Activated naive CD8-positive, alpha-beta T cell treated with anti-CD3 and anti-CD28 coated beads, Interleukin-2, amount 50 U/mL, for 24 hours (primary cell): ENCODE measurements around the gene STK31.
"Not testable (repeated sequence)": the region's sequence is repeated elsewhere in the genome, so short reads cannot be mapped to it uniquely, and the experiment has no call there.

Experiments used
- ATAC-seq: fragments of 150-1000 bp; cut with Tn5 transposase; one replicate; pipeline ENCODE4 v1.10.0; 2021
- DNase-seq: peaks from one replicate; pipeline ENCODE4 v3.0.0; 2021
- H3K27ac Mint-ChIP-seq: one replicate; pipeline ENCODE4 v1.8.0; 2021; ENCODE audit warnings: mild to moderate bottlenecking, mixed read lengths
- H3K27me3 Mint-ChIP-seq: one replicate; pipeline ENCODE4 v1.8.0; 2021; ENCODE audit warnings: mixed read lengths
- H3K36me3 Mint-ChIP-seq: one replicate; pipeline ENCODE4 v1.8.0; 2021; ENCODE audit warnings: low read depth, mixed read lengths
- H3K4me1 Mint-ChIP-seq: one replicate; pipeline ENCODE4 v1.8.0; 2021; ENCODE audit warnings: mixed read lengths
- H3K4me3 Mint-ChIP-seq: one replicate; pipeline ENCODE4 v1.8.0; 2021; ENCODE audit warnings: mild to moderate bottlenecking, moderate library complexity, mixed read lengths
- H3K9me3 Mint-ChIP-seq: one replicate; pipeline ENCODE4 v1.8.0; 2021; ENCODE audit warnings: mixed read lengths

Gene STK31

DNA sequence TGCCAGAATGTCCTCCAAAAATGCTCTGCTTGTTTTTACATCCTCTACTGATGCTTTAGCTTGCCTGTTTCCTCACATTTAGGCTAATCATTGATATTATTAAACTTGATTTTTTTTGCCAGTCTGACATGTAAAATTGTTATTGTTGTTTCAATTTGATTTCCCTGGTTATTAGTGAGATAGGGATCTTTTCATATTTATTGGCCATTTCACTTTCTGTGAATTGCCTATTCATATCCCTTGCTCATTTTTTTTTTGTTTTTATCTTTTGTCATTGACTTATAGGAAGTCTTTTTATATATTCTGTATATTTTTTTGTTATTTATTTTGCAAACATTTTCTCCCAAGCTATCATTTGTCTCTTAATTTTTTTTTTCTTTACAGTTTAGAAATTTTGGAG is 16.8 kb upstream of the STK31 start:
- Mint-ChIP-seq H3K9me3 (no peaks in the 10 kb centered on the region), H3K27me3 (no peaks in the 10 kb centered on the region), H3K4me1 (no peaks in the 10 kb centered on the region), H3K4me3 (no peak overlapping the region), H3K36me3 (peaks cover 20% of the 10 kb centered on the region), H3K27ac (no peak overlapping the region)
- no peak for DNase-seq
- ATAC-seq = no peak

DNA sequence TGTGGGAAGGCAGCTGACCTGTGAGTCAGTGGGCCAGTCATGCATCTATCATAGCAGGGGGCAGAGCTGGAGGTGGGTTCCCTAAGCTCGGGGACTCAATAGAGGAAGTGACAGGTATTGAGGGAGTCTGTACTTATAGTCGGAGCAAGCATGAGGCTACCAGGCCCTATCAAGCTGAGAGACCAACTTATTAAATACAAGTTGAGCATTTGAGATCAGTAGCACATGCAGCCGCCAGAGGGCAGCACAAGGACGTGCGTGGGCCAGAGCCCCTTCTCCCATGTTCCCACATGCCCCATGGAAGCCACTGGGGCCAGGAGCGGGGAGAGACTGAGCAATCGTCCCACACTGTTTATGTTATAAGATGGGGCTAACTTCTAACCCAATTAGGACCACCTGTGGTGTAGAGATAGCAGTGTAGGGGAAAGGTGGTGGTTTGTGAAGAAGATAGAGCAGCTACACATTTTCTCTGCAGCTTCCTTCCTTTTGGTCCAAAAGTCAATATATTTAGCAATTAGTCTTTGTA is 13.0 kb upstream of the STK31 start:
- peaks cover 14% of the 10 kb centered on the region for H3K36me3 Mint-ChIP-seq
- no peak overlapping the region for H3K27ac Mint-ChIP-seq

DNA sequence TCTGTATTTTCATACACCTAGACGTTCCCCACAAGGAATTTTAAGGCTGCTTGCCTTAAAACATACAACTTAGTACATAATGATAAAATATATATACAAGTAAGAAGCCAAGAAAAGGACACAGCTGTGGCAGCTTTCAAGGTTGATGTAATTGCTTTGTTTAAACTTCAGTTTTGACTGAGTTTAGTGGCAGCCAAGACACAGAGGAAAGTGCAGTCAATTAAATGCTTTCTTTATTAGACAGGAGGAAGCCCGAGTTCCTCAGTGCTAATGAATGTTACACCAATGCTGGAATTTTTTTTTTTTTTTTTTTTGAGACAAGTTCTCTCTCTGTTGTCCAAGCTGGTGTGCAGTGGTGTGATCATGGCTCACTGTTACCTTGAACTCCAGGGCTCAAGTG is 11.2 kb upstream of the STK31 start:
- H3K4me1 Mint-ChIP-seq = no peaks in the 10 kb centered on the region
- H3K27ac Mint-ChIP-seq = no peak overlapping the region
- H3K4me3 Mint-ChIP-seq = no peak overlapping the region
- H3K9me3 Mint-ChIP-seq = no peaks in the 10 kb centered on the region
- H3K36me3 Mint-ChIP-seq = peaks cover 13% of the 10 kb centered on the region
- DNase-seq (no peak), ATAC-seq (no peak)
- H3K27me3 Mint-ChIP-seq = no peaks in the 10 kb centered on the region

More for the DNA sequence above, 13.0 kb upstream of the STK31 start:
- Mint-ChIP-seq H3K27me3 (no peaks in the 10 kb centered on the region), H3K9me3 (no peaks in the 10 kb centered on the region), H3K4me3 (no peak overlapping the region), H3K4me1 (no peaks in the 10 kb centered on the region)
- peak; percentile 43 for ATAC-seq
- DNase-seq = peak; percentile 70

DNA sequence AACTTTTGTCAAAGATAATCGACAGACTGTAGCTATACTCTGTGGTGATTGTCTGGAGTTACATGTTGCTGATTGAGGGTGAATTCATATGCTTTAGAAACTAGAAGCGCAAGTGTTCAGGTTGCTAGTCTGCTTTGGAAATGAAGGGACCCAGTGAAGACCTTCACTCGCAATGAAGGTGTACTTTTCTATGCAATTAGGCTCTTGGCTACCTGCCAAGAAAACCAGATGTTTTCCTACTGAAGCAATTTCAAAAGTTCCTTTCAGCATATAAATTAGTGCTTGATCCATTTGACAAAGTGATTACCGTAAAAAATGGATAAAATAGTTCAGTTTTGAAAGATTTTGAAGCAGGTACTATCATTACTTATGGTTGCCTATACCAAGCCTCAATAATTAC is 10.0 kb upstream of the STK31 start:
- Mint-ChIP-seq H3K4me3 (no peak overlapping the region), H3K9me3 (peaks cover 7% of the 10 kb centered on the region), H3K4me1 (no peaks in the 10 kb centered on the region), H3K36me3 (peaks cover 19% of the 10 kb centered on the region), H3K27me3 (no peaks in the 10 kb centered on the region), H3K27ac (no peak overlapping the region)
- DNase-seq (no peak), ATAC-seq (no peak)

DNA sequence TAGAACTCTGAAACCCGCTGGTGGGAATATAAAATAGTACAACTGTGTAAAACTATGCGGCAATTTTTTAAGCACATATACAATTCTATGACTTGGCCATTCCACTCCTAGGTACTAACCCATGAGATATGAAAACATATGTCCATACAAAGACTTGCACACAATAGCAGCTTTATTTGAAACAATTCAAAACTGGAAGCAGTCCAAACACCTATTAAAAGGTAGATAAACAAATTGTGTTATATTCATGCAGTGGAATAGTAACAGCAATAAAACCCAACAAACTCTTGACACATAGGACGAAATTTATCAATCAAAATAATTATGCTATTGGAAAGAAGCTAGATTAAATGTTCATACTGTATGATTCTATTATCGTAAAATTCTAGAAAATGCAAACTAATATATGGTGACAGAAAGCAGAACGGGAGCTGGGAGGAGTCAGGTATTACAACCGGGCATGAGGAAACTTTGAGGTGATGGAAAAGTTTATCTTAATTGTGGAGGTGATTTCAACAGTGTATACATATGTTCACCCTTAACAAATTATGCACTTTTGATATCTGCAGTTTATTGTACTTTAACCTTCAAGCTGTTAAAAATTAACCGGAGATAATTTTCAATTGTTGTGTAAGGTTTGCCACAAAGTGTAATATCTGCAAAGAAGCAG is 803 bp upstream of the STK31 start:
- no peak overlapping the region for H3K4me3 Mint-ChIP-seq
- no peak for DNase-seq
- ATAC-seq = no peak
- H3K27ac Mint-ChIP-seq = no peak overlapping the region
- H3K9me3 Mint-ChIP-seq = peaks cover 21% of the 10 kb centered on the region
- H3K4me1 Mint-ChIP-seq = no peaks in the 10 kb centered on the region
- peaks cover 1% of the 10 kb centered on the region for H3K27me3 Mint-ChIP-seq
- peaks cover 21% of the 10 kb centered on the region for H3K36me3 Mint-ChIP-seq

DNA sequence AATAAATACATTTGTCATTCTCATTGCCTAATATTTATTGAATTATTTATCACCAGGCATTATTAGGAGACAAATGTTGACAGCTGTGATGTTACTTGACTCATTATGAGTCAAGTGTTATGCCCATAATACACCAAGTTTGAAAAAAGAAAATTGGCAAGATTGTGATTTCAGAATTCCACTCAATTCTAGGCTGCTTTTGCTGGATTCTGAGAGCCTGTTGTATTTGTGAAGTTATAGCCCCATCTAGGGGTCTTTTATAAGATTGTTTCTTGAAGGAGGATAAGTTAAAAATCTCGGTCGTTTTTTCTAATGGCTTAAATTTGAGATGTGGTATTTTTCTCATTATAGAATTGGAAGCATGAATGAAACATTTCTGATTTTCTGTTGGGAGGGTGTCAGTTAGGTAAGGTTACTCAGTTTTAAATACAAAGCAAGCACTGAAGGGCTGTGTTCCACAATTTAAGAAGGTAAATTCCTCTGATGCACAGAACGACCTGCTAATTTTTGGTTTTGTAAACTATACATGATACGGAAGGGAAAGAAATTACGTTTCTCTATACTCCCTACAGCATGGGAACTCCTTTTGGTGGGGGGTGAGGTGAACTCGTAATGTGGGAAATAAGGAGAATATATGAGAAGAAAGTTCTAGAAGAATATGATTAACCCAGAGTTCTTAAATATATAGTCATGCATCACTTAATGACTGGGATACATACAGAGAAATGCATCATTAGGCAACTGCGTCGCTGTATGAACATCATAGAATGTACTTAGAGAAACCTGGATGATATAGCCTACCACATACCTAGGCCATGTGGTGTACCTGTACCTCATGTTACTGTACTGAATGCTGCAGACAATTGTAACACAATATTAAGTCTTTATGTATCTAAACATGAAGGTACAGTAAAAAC is 2.6 kb downstream of the STK31 start:
- Mint-ChIP-seq H3K36me3 (no peaks in the 10 kb centered on the region), H3K27ac (no peak overlapping the region), H3K4me1 (no peaks in the 10 kb centered on the region), H3K9me3 (no peaks in the 10 kb centered on the region), H3K27me3 (peaks cover 1% of the 10 kb centered on the region), H3K4me3 (no peak overlapping the region)
- no peak for DNase-seq
- peak; percentile 40 for ATAC-seq

DNA sequence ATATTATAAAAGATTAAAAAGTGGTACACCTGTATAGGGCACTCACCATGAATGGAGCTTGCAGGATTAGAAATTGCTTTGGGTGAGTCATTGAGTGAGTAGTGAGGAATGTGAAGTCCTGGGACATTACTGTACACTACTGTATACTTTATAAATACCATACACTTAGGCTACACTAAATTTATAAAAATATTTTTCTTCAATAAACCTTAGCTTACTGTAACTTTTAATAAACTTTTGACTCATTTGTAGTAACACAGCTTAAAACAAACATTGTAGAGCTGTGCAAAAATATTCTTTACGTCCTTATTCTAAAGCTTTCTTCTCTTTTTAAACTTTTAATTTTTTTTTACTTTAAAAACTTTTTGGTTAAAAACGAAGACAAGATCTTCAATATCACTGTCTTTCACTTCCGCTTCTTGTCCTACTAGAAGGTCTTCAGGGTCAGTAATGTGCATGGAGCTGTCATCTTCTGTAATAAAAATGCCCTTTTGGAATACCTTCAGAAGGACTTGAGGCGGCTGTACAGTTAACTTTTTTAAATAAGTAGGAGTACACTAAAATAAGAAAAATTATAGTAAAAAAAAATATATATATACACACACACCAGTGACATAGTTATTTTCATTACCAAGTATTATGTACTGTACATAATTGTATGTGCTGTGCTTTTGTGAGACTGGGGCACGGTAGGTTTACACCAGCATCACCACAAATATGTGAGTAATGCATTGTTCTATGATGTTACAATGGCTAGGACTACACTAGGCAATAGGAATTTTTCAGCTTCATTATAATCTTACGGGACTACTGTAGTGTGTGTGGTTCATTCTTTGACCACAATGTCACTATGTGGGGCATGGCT is 3.5 kb downstream of the STK31 start:
- H3K27me3 Mint-ChIP-seq = peaks cover 1% of the 10 kb centered on the region
- H3K4me1 Mint-ChIP-seq = no peaks in the 10 kb centered on the region
- H3K4me3 Mint-ChIP-seq = no peak overlapping the region
- no peak for ATAC-seq
- no peak overlapping the region for H3K27ac Mint-ChIP-seq
- no peaks in the 10 kb centered on the region for H3K9me3 Mint-ChIP-seq
- no peaks in the 10 kb centered on the region for H3K36me3 Mint-ChIP-seq
- no peak for DNase-seq

DNA sequence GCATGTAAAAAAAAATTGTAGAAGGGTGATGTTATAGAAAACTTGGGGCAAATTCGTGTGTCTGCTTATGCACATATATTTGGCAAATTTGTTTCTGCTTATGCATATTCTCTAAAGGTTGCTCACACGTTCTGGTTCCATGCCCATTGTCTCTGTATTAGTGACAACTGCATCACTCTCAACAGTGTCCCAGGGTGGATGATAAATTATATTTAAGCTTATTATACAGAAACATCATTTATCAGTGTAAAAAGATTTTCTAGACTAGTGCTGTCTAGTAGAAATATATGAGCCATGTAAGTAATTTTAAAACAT is 4.1 kb downstream of the STK31 start:
- Mint-ChIP-seq H3K27me3 (peaks cover 1% of the 10 kb centered on the region), H3K27ac (no peak overlapping the region), H3K4me3 (no peak overlapping the region), H3K36me3 (no peaks in the 10 kb centered on the region), H3K9me3 (no peaks in the 10 kb centered on the region), H3K4me1 (no peaks in the 10 kb centered on the region)
- DNase-seq = no peak
- no peak for ATAC-seq

DNA sequence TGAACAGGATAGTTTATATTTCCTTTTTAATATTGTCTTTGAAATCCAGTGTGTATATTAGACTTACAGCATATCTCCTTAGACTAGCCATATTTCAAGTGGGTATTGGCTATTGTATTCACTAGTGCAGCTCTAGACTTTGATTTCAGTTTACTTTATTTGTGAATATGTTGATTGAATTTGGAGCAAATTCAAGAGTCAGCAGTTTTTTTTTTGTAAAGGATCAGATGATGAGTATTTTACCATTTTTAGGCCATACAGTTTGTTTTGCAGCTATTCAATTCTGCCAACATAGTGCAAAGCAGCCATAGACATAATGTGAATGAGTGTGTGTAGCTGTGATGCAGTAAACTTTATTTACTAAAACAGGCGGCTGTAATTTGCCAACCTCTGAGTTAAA is 4.6 kb downstream of the STK31 start:
- ATAC-seq (no peak), DNase-seq (no peak)
- H3K4me3 Mint-ChIP-seq = no peak overlapping the region
- H3K27ac Mint-ChIP-seq = no peak overlapping the region
- H3K36me3 Mint-ChIP-seq = no peaks in the 10 kb centered on the region
- H3K27me3 Mint-ChIP-seq = peaks cover 1% of the 10 kb centered on the region
- no peaks in the 10 kb centered on the region for H3K9me3 Mint-ChIP-seq
- H3K4me1 Mint-ChIP-seq = no peaks in the 10 kb centered on the region

DNA sequence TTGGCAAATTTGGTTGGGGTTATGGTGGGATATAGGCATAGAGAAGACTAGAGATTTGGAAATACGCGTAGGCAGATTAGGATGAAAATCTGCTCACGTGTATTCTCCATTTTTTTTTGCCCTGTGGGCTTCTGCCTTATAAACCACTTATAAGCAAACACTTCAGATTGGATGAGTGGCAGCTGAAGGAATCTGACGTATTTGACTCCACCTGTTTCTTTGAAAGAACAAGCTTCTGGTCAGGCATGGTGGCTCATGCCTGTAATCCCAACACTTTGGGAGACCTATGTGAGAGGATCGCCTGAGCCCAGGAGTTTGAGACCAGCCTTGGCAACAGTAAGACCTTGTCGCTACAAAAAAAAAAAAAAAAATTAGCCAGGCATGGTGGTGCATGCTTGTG is 5.1 kb downstream of the STK31 start:
- H3K4me1 Mint-ChIP-seq = no peaks in the 10 kb centered on the region
- ATAC-seq = no peak

DNA sequence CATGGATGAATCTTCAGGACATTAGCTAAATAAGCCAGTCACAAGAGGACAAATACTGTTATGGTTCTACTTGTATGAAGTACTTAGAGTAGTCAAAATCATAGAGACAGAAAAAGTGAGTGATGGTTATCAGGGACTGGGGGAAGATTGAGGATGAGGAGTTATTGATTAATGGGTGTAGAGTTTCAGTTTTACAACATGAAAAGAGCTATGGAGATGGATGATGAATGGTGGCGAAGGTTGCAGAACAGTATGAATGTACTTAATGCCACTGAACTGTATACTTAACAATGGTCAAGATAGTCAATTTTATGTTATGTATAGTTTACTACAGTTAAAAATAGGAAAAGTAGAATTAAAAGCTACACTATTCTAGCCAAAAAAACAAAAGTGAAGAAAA is 7.8 kb downstream of the STK31 start:
- no peaks in the 10 kb centered on the region for H3K36me3 Mint-ChIP-seq
- no peak overlapping the region for H3K4me3 Mint-ChIP-seq
- no peaks in the 10 kb centered on the region for H3K4me1 Mint-ChIP-seq
- H3K9me3 Mint-ChIP-seq = no peaks in the 10 kb centered on the region
- no peak for DNase-seq
- no peak overlapping the region for H3K27ac Mint-ChIP-seq
- H3K27me3 Mint-ChIP-seq = no peaks in the 10 kb centered on the region
- no peak for ATAC-seq

More for the DNA sequence above, 5.1 kb downstream of the STK31 start:
- H3K27me3 Mint-ChIP-seq = peaks cover 1% of the 10 kb centered on the region
- H3K9me3 Mint-ChIP-seq = no peaks in the 10 kb centered on the region
- no peak overlapping the region for H3K27ac Mint-ChIP-seq
- H3K36me3 Mint-ChIP-seq = no peaks in the 10 kb centered on the region
- no peak for DNase-seq
- no peak overlapping the region for H3K4me3 Mint-ChIP-seq

DNA sequence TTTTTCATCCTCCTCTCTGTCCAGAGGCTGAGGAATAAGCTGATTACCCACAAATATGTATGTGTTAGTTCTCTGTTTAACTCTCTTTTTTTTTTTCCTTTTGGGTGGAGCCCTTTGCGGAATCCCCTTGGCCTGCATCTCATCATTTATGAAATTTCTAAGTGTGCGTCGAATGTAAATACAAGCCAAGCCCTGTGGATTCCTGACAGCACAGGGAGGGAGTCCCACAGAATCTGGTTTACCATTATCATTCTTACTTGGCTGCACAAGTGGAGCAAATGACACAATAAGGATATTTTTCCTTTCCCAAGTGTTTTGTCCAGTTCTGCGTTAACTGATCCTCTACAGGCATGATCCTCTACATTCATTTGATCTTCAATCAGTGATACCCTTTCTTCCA is 11.4 kb downstream of the STK31 start:
- Mint-ChIP-seq H3K36me3 (no peaks in the 10 kb centered on the region), H3K27me3 (no peaks in the 10 kb centered on the region), H3K27ac (no peak overlapping the region), H3K9me3 (no peaks in the 10 kb centered on the region), H3K4me3 (no peak overlapping the region), H3K4me1 (no peaks in the 10 kb centered on the region)
- DNase-seq (no peak), ATAC-seq (no peak)

DNA sequence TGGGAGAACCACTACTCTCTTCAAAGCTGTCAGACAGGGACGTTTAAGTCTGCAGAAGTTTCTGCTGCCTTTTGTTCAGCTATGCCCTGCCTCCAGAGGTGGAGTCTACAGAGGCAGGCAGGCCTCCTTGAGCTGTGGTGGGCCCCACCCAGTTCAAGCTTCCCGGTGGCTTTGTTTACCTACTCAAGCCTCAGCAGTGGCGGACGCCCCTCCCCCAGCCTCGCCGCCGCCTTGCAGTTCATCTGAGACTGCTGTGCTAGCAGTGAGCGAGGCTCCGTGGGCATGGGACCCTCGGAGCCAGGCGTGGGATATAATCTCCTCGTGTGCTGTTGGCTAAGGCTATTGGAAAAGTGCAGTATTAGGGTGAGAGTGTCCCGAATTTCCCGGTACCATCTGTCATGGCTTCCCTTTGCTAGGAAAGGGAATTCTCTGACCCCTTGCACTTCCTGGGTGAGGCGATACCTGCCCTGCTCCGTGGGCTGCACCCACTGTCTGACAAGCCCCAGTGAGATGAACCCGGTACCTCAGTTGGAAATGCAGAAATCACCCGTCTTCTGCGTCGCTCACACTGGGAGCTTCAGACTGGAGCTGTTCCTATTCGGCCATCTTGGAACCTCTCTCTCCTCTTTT is 12.7 kb downstream of the STK31 start:
- not testable (repeated sequence) for H3K9me3 Mint-ChIP-seq, ATAC-seq, H3K27me3 Mint-ChIP-seq, H3K36me3 Mint-ChIP-seq, DNase-seq, H3K4me1 Mint-ChIP-seq, H3K4me3 Mint-ChIP-seq, H3K27ac Mint-ChIP-seq

DNA sequence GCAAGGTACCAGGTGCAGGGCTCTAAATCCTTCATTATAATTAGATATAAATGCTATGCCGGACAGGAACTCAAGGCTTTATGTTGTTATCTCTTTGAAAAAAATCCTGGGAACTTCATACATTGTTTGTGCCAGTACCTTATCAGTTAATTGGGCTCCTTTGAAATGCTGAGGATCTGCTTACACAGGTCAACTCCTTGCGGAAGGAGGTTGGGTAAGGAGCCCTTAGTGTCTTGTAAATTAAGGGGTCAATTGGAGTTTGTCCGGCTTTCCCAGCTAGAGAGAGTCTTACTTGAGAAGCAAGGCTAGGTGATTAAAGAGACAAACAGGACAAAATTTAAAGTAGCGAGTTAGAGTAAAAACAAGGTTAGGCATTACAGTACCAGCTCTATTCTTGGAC is 14.1 kb downstream of the STK31 start:
- not testable (repeated sequence) for H3K9me3 Mint-ChIP-seq, ATAC-seq, H3K27ac Mint-ChIP-seq, H3K27me3 Mint-ChIP-seq, H3K4me1 Mint-ChIP-seq, H3K36me3 Mint-ChIP-seq, H3K4me3 Mint-ChIP-seq, DNase-seq
